Peyer's patch (tissue), 4 donors: ENCODE measurements around the gene FAAP100.
"Not testable (repeated sequence)": the region's sequence is repeated elsewhere in the genome, so short reads cannot be mapped to it uniquely, and the experiment has no call there.

Experiments used
- CTCF ChIP-seq, 6 experiments: fragments of 450-650 bp in 4 of 6; fragments of 200-600 bp in 2 of 6; sonication (generic) in 1 of 6; IDR thresholded peaks; one replicate each; pipeline ENCODE4 v1.5.1; 2017 to 2019; ENCODE audit warnings: antibody characterized with exemption in 6 of 6, mild to moderate bottlenecking in 3 of 6, moderate library complexity in 1 of 6
- POLR2A ChIP-seq, 2 donors: fragments of 450-650 bp; IDR thresholded peaks; one replicate each; pipeline ENCODE4 v1.5.1; 2017; ENCODE audit warnings: antibody characterized with exemption in 2 of 2, mild to moderate bottlenecking in 2 of 2, moderate library complexity in 2 of 2

GRCh38 chr17:81584771-81585170, 32.6 kb upstream of the FAAP100 start:
- TF ChIP-seq CTCF, POLR2A (IDR thresholded peaks at IDR 0.05): not testable (repeated sequence)
